HG02852 (cell line): ENCODE results near the gene ANKRD24.
"Not testable (repeated sequence)": the region's sequence is repeated elsewhere in the genome, so short reads cannot be mapped to it uniquely, and the experiment has no call there.

Experiments
- ATAC-seq: cut with Tn5 transposase; IDR thresholded peaks from one replicate; pipeline ENCODE4 v1.9.1; 2021; ENCODE audit warnings: mild to moderate bottlenecking, moderate library complexity; ENCODE audit not compliant: unreplicated experiment

Gene ANKRD24

GRCh38 chr19:4197625-4198466, 15.4 kb downstream of the ANKRD24 start:
- no peak for ATAC-seq

GRCh38 chr19:4198467-4199126, 16.1 kb downstream of the ANKRD24 start:
- ATAC-seq = no peak

GRCh38 chr19:4199699-4200293, 17.3 kb downstream of the ANKRD24 start:
- no peak for ATAC-seq

GRCh38 chr19:4200940-4201542, 18.6 kb downstream of the ANKRD24 start:
- ATAC-seq = no peak

GRCh38 chr19:4201798-4202197, 19.3 kb downstream of the ANKRD24 start:
- ATAC-seq = no peak

GRCh38 chr19:4206818-4207484, 24.5 kb downstream of the ANKRD24 start:
- no peak for ATAC-seq

- no peak for ATAC-seq
Measured at GRCh38 chr19:4208385-4209094, 26.1 kb downstream of the ANKRD24 start.

GRCh38 chr19:4210166-4210731, 27.8 kb downstream of the ANKRD24 start:
- ATAC-seq = no peak

GRCh38 chr19:4213116-4213515, 30.6 kb downstream of the ANKRD24 start:
- no peak for ATAC-seq

- ATAC-seq = no peak
Measured at GRCh38 chr19:4215807-4216206, 33.3 kb downstream of the ANKRD24 start.

GRCh38 chr19:4216846-4217245, 34.4 kb downstream of the ANKRD24 start:
- no peak for ATAC-seq

GRCh38 chr19:4217429-4218264, 35.2 kb downstream of the ANKRD24 start:
- ATAC-seq = no peak

GRCh38 chr19:4218523-4218922, 36.0 kb downstream of the ANKRD24 start:
- not testable (repeated sequence) for ATAC-seq

GRCh38 chr19:4220188-4220587, 37.7 kb downstream of the ANKRD24 start:
- ATAC-seq = no peak

- no peak for ATAC-seq
Measured at GRCh38 chr19:4224470-4224869, 42.0 kb downstream of the ANKRD24 start.

GRCh38 chr19:4225885-4226284, 43.4 kb downstream of the ANKRD24 start:
- no peak for ATAC-seq

- ATAC-seq = no peak
Measured at GRCh38 chr19:4227771-4228170, 45.3 kb downstream of the ANKRD24 start.

- ATAC-seq = no peak
Measured at GRCh38 chr19:4228765-4229178, 46.3 kb downstream of the ANKRD24 start.
